Measurements from ENCODE around the gene ERG. TPM values are rescaled to one million over a fixed set of nuclear protein-coding genes. Genes with fewer than 3 reads are reported as not detected.

The ERG gene
- total and polyA plus RNA-seq, 12 donors: 9.5 to 30.5 (median 16.0) TPM

GRCh38 chr21:38402795-38403194 is 95.5 kb downstream of the ERG start:
- Histone ChIP-seq H3K4me1 (peaks cover 0 to 13% (median 4%) of the 10 kb centered on the region in 9 donors), H3K27ac (no peak overlapping the region), H3K27me3 (no peaks in the 10 kb centered on the region), H3K36me3 (peaks cover 0 to 52% (median 0%) of the 10 kb centered on the region in 9 donors), H3K4me3 (no peak overlapping the region), H3K9me3 (no peaks in the 10 kb centered on the region)
- TF ChIP-seq CTCF (IDR thresholded peaks at IDR 0.05): no peak
- 67 to 74% methylated on average over 6 of the region's 6 CpGs for WGBS, 2 donors
- no peak for ATAC-seq
- intact Hi-C loops (cut with DNase I): loop anchor here in 2 of 10 donors (10.0 kb wide), 1 partner anchor 92 kb away; the partner anchor contains the start of gene ERG (in 2 of the 2)
- DNase-seq: no peak

- WGBS, 2 donors: 86 to 89% methylated on average over 11 of the region's 11 CpGs
- intact Hi-C loops (cut with DNase I): loop anchor here in 2 of 10 donors (10.0 kb wide), 1 partner anchor 93 kb away; the partner anchor contains the start of gene ERG (in 2 of the 2)
- no peak for ATAC-seq
Observed at GRCh38 chr21:38402291-38402690, 96.0 kb downstream of the ERG start.

GRCh38 chr21:38401191-38401926 is 96.9 kb downstream of the ERG start:
- no peak for TF ChIP-seq CTCF (IDR thresholded peaks at IDR 0.05)
- Histone ChIP-seq H3K36me3 (peaks cover 0 to 64% (median 0%) of the 10 kb centered on the region in 9 donors), H3K27me3 (no peaks in the 10 kb centered on the region), H3K9me3 (no peaks in the 10 kb centered on the region), H3K4me3 (no peak overlapping the region), H3K27ac (no peak overlapping the region), H3K4me1 (peaks cover 0 to 12% (median 4%) of the 10 kb centered on the region in 9 donors)
- ATAC-seq: no peak
- intact Hi-C loops (cut with DNase I): loop anchor here in 2 of 10 donors (10.0 kb wide), 1 partner anchor 93 kb away; the partner anchor contains the start of gene ERG (in 2 of the 2)
- WGBS, 2 donors: 63 to 71% methylated on average over 12 of the region's 12 CpGs
- DNase-seq: no peak

More at GRCh38 chr21:38402291-38402690, 96.0 kb downstream of the ERG start:
- H3K27ac ChIP-seq: no peak overlapping the region
- H3K9me3 ChIP-seq: no peaks in the 10 kb centered on the region
- H3K27me3 ChIP-seq: no peaks in the 10 kb centered on the region
- DNase-seq: no peak
- peaks cover 0 to 56% (median 0%) of the 10 kb centered on the region in 9 donors for H3K36me3 ChIP-seq
- peaks cover 0 to 12% (median 4%) of the 10 kb centered on the region in 9 donors for H3K4me1 ChIP-seq
- no peak for TF ChIP-seq CTCF (IDR thresholded peaks at IDR 0.05)
- no peak overlapping the region for H3K4me3 ChIP-seq

- Histone ChIP-seq H3K4me1 (peaks cover 0 to 12% (median 4%) of the 10 kb centered on the region in 9 donors), H3K27ac (no peak overlapping the region), H3K4me3 (no peak overlapping the region), H3K36me3 (peaks cover 0 to 72% (median 0%) of the 10 kb centered on the region in 9 donors), H3K9me3 (no peaks in the 10 kb centered on the region), H3K27me3 (no peaks in the 10 kb centered on the region)
- DNase-seq (no peak), ATAC-seq (no peak)
- 85 to 89% methylated on average over 13 of the region's 13 CpGs for WGBS, 2 donors
- intact Hi-C loops (cut with DNase I): loop anchor here in 2 of 10 donors (10.0 kb wide), 1 partner anchor 94 kb away; the partner anchor contains the start of gene ERG (in 2 of the 2)
- no peak for TF ChIP-seq CTCF (IDR thresholded peaks at IDR 0.05)
Observed at GRCh38 chr21:38400195-38400919, 97.9 kb downstream of the ERG start.

All from heart right ventricle (tissue), 16 donors.